GM13976 (cell line): ENCODE measurements around the gene LRRC47.
A peak's percentile ranks its signal among the peaks of the same experiment; 100 is the strongest.
"Not testable (repeated sequence)": the region's sequence is repeated elsewhere in the genome, so short reads cannot be mapped to it uniquely, and the experiment has no call there.

ENCODE experiments used
- DNase-seq: peaks from one replicate; pipeline ENCODE4 v3.0.0; 2012; ENCODE audit warnings: low spot score
- CTCF ChIP-seq: IDR thresholded peaks from 2 replicates; pipeline ENCODE4 v1.5.1; 2012; ENCODE audit warnings: borderline replicate concordance, mild to moderate bottlenecking; ENCODE audit not compliant: insufficient read depth; ENCODE audit errors: extremely low read depth, missing control alignments, control extremely low read depth
- in situ Hi-C: fragments of 300-500 bp; cut with MboI; formaldehyde crosslinking; loops from one replicate; pipeline ENCODE4 v1.12.0; 2022; ENCODE audit warnings: low sequenced_read_pairs, mixed read lengths, inconsistent platforms; ENCODE audit not compliant: unreplicated experiment

Gene LRRC47

GRCh38 chr1:3752400-3752945 is 43.8 kb downstream of the LRRC47 start, which contains the start of gene CCDC27:
TSS of gene CCDC27 (plus strand) at chr1:3752450. CDS start at chr1:3752482, 32 bp downstream.
- in situ Hi-C loops: no loop called here
- no peak for TF ChIP-seq CTCF
- DNase-seq: no peak

- DNase-seq: no peak
- TF ChIP-seq CTCF: no peak
- in situ Hi-C loops: no loop called here
Observed at GRCh38 chr1:3750741-3751140, 45.6 kb downstream of the LRRC47 start.

- DNase-seq: no peak
- in situ Hi-C loops: no loop called here
- no peak for TF ChIP-seq CTCF
Observed at GRCh38 chr1:3749512-3749911, 46.8 kb downstream of the LRRC47 start.

- in situ Hi-C loops, DNase-seq: not testable (repeated sequence)
Observed at GRCh38 chr1:3748316-3748900, 47.9 kb downstream of the LRRC47 start.

- TF ChIP-seq CTCF: no peak
- DNase-seq: no peak
- in situ Hi-C loops: no loop called here
Observed at GRCh38 chr1:3747903-3748302, 48.4 kb downstream of the LRRC47 start.

- no peak for DNase-seq
- no peak for TF ChIP-seq CTCF
- in situ Hi-C loops: no loop called here
Observed at GRCh38 chr1:3747522-3747848, 48.8 kb downstream of the LRRC47 start.

- TF ChIP-seq CTCF: no peak
- in situ Hi-C loops: no loop called here
- peak; percentile 99 for DNase-seq
Observed at GRCh38 chr1:3746830-3747521, 49.3 kb downstream of the LRRC47 start.
